ENCODE results near the gene SLC25A51.

SLC25A51 gene

DNA sequence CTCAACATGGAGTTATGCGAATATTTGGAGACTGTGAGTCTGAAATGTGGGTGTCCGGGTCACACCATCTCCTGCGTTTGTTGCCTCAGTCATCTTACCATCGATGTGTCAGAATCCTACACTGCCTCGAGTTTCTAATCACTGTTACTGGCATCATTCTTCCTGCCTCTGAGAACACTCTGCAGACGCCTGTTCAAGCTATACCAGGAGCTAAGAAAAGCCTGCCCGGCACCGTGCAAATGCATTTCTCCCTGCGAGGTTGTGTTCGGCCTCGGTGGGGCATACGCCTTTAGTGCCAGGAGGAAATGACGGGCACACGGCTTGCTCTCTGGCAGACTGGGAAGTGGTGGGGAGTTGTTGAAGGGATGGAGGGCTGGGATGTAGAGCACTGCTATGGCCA is 31.2 kb upstream of the SLC25A51 start:
- H3K4me1 ChIP-seq (ENCODE audit: insufficient read depth, low read length, poor library complexity, severe bottlenecking) = no peaks in the 10 kb centered on the region

DNA sequence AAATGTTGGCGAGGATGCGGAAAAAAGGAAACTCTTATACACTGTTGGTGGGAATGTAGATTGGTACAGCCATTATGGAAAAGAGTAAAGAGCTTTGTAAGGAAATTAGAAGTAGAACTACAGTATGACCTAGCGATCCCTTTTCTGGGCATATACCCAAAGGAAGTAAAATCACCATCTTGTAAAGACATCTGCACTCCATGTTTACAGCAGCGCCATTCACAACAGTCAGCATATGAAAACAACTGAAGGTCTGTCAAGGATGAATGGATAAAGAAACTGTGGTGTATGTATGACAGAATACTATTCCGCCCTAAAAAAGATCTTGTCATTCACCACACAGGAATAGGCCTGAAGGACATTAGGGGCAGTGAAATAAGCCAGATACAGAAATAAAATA is 27.7 kb upstream of the SLC25A51 start:
- no peak overlapping the region for H3K4me2 ChIP-seq (ENCODE audit: low read depth, low read length, poor library complexity, severe bottlenecking)
- H3K4me1 ChIP-seq (ENCODE audit: insufficient read depth, low read length, poor library complexity, severe bottlenecking) = no peaks in the 10 kb centered on the region
- no peaks in the 10 kb centered on the region for H3K27me3 ChIP-seq (ENCODE audit: insufficient read depth, low read length, poor library complexity, severe bottlenecking)
- TF ChIP-seq, protein P1, sequence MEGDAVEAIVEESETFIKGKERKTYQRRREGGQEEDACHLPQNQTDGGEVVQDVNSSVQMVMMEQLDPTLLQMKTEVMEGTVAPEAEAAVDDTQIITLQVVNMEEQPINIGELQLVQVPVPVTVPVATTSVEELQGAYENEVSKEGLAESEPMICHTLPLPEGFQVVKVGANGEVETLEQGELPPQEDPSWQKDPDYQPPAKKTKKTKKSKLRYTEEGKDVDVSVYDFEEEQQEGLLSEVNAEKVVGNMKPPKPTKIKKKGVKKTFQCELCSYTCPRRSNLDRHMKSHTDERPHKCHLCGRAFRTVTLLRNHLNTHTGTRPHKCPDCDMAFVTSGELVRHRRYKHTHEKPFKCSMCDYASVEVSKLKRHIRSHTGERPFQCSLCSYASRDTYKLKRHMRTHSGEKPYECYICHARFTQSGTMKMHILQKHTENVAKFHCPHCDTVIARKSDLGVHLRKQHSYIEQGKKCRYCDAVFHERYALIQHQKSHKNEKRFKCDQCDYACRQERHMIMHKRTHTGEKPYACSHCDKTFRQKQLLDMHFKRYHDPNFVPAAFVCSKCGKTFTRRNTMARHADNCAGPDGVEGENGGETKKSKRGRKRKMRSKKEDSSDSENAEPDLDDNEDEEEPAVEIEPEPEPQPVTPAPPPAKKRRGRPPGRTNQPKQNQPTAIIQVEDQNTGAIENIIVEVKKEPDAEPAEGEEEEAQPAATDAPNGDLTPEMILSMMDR (conservative IDR thresholded peaks at IDR 0.05; ENCODE audit: low read length) = no peak
- no peak for TF ChIP-seq EZH2phosphoT487 (IDR thresholded peaks at IDR 0.05; ENCODE audit: borderline replicate concordance)
- no peaks in the 10 kb centered on the region for H3K9me3 ChIP-seq (ENCODE audit: insufficient read depth, low read depth, low read length)
- no peaks in the 10 kb centered on the region for H3K36me3 ChIP-seq (ENCODE audit: insufficient read depth, low read length)
- H2AFZ ChIP-seq (ENCODE audit: low read length) = no peak overlapping the region
- H3K79me2 ChIP-seq (ENCODE audit: insufficient read depth, low read length) = no peaks in the 10 kb centered on the region
- H3K9me2 ChIP-seq (replicated peaks; ENCODE audit: low read depth, low read length) = no peaks in the 10 kb centered on the region
- H3K9ac ChIP-seq (ENCODE audit: low read depth, low read length, poor library complexity, severe bottlenecking) = no peak overlapping the region
- no peaks in the 10 kb centered on the region for H3F3A ChIP-seq (ENCODE audit: low read depth)
- H3K4me3 ChIP-seq (ENCODE audit: low read length, poor library complexity, severe bottlenecking) = no peak overlapping the region
- no peaks in the 10 kb centered on the region for H4K20me1 ChIP-seq (ENCODE audit: insufficient read depth, low read length, poor library complexity, severe bottlenecking)

More for the DNA sequence above, 31.2 kb upstream of the SLC25A51 start:
- Histone ChIP-seq H3K36me3 (ENCODE audit: insufficient read depth, low read length) (no peaks in the 10 kb centered on the region), H3K79me2 (ENCODE audit: insufficient read depth, low read length) (no peaks in the 10 kb centered on the region), H3K4me2 (ENCODE audit: low read depth, low read length, poor library complexity, severe bottlenecking) (no peak overlapping the region), H2AFZ (ENCODE audit: low read length) (no peak overlapping the region), H3K27me3 (ENCODE audit: insufficient read depth, low read length, poor library complexity, severe bottlenecking) (no peaks in the 10 kb centered on the region), H4K20me1 (ENCODE audit: insufficient read depth, low read length, poor library complexity, severe bottlenecking) (no peaks in the 10 kb centered on the region), H3K9ac (ENCODE audit: low read depth, low read length, poor library complexity, severe bottlenecking) (no peak overlapping the region), H3K9me3 (ENCODE audit: insufficient read depth, low read depth, low read length) (no peaks in the 10 kb centered on the region), H3K9me2 (replicated peaks; ENCODE audit: low read depth, low read length) (no peaks in the 10 kb centered on the region), H3F3A (ENCODE audit: low read depth) (no peaks in the 10 kb centered on the region), H3K4me3 (ENCODE audit: low read length, poor library complexity, severe bottlenecking) (no peak overlapping the region)
- TF ChIP-seq EZH2phosphoT487 (IDR thresholded peaks at IDR 0.05; ENCODE audit: borderline replicate concordance) = no peak
- TF ChIP-seq, protein P1 (conservative IDR thresholded peaks at IDR 0.05; ENCODE audit: low read length) = no peak

DNA sequence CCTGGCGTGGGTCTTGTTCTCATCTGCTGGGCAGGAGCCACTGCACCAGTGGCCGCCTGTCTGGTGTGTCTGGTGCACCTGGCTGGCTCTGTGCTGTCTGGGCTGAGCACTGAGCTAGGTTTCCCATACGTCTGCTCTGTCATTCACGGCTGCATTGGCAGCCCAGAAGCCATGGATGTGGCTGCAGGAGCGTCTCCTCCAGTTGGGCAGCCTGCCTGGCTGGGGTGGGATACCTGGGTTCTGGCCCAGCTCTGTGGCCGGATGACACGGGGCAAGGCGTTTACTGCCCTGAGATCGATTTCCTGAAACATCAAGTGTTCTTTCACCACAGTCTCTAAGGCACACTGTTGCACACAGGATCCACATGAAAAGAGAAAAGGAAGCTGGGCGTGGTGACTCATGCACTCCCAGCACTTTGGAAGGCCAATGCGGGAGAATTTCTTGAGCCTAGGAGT is 25.5 kb upstream of the SLC25A51 start:
- no peaks in the 10 kb centered on the region for H3K36me3 ChIP-seq (ENCODE audit: insufficient read depth, low read length)
- H3K79me2 ChIP-seq (ENCODE audit: insufficient read depth, low read length) = no peaks in the 10 kb centered on the region
- H3K9ac ChIP-seq (ENCODE audit: low read depth, low read length, poor library complexity, severe bottlenecking) = no peak overlapping the region
- no peaks in the 10 kb centered on the region for H3K4me1 ChIP-seq (ENCODE audit: insufficient read depth, low read length, poor library complexity, severe bottlenecking)
- H3K27me3 ChIP-seq (ENCODE audit: insufficient read depth, low read length, poor library complexity, severe bottlenecking) = no peaks in the 10 kb centered on the region
- H4K20me1 ChIP-seq (ENCODE audit: insufficient read depth, low read length, poor library complexity, severe bottlenecking) = no peaks in the 10 kb centered on the region
- H3K4me3 ChIP-seq (ENCODE audit: low read length, poor library complexity, severe bottlenecking) = no peak overlapping the region
- no peak for TF ChIP-seq EZH2phosphoT487 (IDR thresholded peaks at IDR 0.05; ENCODE audit: borderline replicate concordance)
- TF ChIP-seq, protein P1 (conservative IDR thresholded peaks at IDR 0.05; ENCODE audit: low read length) = no peak
- no peak overlapping the region for H2AFZ ChIP-seq (ENCODE audit: low read length)
- no peaks in the 10 kb centered on the region for H3K9me3 ChIP-seq (ENCODE audit: insufficient read depth, low read depth, low read length)
- H3F3A ChIP-seq (ENCODE audit: low read depth) = no peaks in the 10 kb centered on the region
- H3K4me2 ChIP-seq (ENCODE audit: low read depth, low read length, poor library complexity, severe bottlenecking) = no peak overlapping the region
- H3K9me2 ChIP-seq (replicated peaks; ENCODE audit: low read depth, low read length) = no peaks in the 10 kb centered on the region

Measured in Loucy (cell line).